NK-92 treated with Interleukin-12 subunit alpha and Interleukin-12 subunit beta, amount 100 ng/mL, for 24 hours (cell line): ENCODE results near the gene C21orf58.

Experiments used
- DNase-seq: peaks from one replicate; lab custom pipeline; 2025; lab: John Stamatoyannopoulos, UW

The C21orf58 gene

DNA sequence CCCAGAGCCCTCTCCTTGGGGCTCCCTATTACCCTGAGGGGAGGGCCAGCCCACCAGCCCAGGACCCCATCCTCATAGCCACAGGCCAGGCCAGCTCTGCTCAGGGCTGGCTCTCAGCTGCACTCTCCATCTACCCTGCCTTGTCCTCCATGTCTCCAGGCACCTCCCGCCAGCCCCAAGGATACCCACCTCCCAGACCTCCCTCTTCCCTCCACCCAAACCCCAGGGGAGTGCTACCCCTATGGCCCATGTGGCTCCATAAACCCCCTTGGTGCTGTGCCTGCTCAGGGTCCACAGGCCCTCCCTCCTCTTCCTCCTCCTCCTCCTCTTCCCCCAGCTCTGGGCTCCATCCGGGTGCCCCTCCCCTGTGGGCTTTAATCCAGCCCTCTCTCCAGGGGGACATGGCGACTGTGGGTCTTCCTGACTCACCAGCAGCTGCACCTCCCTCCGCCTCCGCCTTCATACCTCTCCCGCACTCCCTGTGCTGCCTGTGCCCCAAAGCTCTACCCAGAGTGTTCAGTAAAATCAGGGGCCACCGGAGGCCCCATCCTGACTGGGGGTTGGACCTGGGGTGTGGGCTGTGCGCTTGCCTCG lies 28.4 kb downstream of the C21orf58 start:
- no peak for DNase-seq

GRCh38 chr21:46294647-46295176 lies 29.0 kb downstream of the C21orf58 start:
- no peak for DNase-seq

- no peak for DNase-seq
These were observed 32.1 kb downstream of the C21orf58 start for GRCh38 chr21:46291561-46291960.

GRCh38 chr21:46289655-46290179 lies 34.0 kb downstream of the C21orf58 start:
- DNase-seq, result no peak

GRCh38 chr21:46287541-46287940 lies 36.1 kb downstream of the C21orf58 start:
- no peak for DNase-seq

DNA sequence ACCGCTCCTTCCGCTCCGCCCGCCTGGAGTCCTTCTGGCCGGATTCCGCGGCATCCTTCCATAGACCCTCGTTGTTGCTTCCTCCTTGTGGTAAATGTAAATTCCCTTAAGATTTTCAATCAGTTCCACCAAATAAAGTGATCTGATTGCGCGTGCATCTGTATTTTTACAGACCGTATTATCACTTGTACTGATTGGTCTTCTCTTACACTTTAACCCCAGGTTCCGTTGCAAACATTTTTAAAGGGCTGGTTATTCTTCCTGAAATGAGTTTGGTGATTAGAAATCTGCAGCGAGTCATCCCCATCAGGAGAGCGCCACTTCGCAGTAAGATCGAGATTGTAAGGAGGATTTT lies 37.0 kb downstream of the C21orf58 start:
- no peak for DNase-seq

DNA sequence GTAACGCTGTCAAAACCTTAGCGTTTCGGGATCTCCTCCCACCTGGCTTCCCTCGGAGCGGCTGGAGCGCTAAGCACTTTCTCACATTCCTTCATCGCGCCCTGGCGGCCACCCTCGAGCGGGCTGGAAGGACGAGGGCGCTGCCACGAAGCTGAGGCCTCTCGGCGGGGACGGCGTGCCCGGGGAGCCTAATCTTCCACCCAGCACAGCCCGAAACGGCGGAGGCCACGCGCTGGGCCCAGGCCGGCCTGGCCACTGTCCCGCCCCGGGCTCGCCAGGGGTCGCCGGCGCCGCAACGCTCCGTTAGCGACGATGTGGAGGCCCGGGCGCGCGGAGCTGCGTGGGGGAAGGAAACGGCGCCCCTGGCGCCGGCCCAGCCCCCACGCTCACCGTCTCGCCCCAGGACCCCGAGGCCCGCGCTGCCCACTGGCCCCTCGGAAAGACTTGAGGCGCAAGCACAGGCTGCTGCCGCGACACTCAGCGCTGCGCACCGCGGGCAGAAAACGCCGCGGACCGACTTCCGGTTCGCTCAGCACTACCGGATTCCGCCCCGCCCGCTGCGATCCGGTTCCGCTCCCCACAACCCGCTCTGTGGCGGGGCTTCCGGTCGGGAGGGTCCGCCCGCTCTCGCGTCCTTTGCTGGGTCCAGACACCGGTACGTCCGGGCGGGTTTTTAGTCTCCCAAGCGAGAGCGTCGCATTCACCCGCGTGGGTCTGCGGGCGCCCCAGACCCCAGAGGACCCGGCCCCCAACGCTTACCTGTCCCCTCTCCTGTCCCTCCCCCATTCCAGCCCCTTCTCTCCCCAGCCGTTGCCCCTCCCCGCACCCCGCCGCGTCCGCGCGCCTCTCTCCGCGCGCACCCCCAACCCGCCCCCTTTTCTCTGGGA lies 37.7 kb downstream of the C21orf58 start, which contains the start of gene YBEY:
Gene YBEY, plus strand, starts transcription at position 582 of the 887 bp plus-strand sequence. CDS start 572 bp downstream, outside the sequence.
- DNase-seq, result peak; percentile 84

- no peak for DNase-seq
These were observed 38.4 kb downstream of the C21orf58 start, which contains the start of gene MCM3AP for GRCh38 chr21:46285206-46285661. MCM3AP (minus strand) TSS chr21:46285611; CDS start chr21:46285286, 325 bp downstream.

GRCh38 chr21:46284733-46285132 lies 38.9 kb downstream of the C21orf58 start:
- no peak for DNase-seq

DNA sequence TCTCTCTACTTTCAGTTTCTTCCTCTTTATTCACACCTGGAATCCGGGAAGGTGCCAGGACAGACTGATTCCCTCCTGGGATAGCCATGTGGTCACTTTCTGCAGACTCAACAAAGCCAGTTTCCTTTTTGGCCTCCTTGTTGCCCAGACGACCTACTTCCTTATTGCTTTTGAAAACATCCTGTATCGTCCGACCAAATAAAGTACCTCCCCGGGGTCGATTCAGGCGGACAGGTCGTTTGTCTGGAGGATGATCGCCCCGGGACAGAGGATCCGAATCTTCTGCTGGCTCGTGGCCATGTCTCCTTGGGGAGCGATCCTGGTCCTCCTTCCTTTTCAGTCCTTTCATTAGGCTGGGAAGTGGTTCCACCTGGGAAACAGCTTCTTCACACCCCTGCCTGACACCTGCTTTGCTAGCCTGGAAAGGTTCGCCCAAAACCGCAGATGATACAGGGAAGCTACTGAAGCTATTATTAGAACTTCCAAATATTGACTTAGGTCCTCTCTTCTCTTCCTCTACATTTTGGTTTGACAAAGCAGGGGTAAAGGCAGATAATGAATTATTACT lies 39.5 kb downstream of the C21orf58 start:
- DNase-seq, result no peak

DNA sequence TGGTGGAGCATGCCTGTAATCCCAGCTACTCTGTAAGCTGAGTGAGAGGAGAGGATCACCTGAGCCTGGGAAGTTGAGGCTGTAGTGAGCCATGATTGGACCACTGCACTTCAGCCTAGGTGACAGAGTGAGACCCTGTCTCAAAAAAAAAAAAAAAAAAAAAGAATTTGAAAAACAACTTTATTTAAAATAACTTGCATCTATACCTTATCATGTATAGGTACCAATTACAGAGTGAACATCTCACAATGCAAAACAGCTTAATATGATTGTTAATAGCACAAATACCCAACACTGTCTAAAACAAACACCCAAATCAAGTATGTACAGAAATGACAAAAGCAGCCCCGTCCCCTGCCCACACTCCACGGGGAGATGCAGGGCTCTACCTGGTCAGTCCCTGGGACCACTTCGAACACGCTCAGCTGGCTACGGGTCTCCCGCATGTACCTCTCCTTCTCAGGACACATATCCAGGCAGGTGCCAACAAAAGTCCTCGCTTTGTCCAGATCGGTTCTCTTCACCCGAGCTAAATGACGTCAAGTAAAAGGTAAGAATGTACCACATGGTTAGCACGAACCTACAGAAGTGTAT lies 48.8 kb downstream of the C21orf58 start:
- DNase-seq, result no peak

DNA sequence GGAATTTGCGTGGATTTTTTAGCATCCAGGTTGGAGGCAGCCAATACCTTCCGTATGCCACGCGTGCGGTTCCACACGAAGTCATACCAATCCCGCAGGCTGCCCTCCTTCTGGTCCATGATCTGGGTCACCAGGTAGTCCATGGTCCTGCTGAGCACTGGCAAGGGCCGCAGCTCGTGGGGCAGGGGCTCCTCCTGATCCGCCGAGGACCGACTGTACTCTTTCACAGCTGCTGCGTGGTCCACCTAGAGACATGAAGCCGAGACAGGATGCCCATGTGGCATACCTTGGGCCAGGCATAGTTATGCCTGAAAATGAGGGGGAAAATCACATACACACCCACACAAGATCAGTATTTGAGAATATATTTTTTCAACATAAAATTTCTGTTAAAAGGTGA lies 50.3 kb downstream of the C21orf58 start:
- no peak for DNase-seq

- no peak for DNase-seq
These were observed 54.2 kb downstream of the C21orf58 start for GRCh38 chr21:46269466-46269865.

GRCh38 chr21:46268371-46268770 lies 55.3 kb downstream of the C21orf58 start:
- no peak for DNase-seq

DNA sequence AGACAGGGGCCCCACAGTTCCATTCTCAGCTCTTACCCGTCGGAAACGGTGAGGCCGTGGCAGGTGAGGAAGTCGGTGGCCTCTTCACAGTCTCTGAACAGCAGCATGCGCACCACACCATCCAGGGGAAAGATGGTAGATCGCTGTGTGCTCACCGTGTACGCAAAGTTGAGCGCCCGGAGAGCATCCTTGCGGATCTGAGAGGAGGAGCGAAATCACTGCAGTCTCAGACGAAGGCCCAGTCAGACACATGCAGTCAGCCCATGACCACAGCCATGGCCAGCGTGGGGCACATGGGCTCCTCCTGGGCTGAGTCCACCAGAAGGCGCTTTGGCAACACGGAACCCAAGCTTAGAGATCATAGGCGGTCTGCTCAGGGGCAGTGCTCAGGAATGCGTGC lies 56.7 kb downstream of the C21orf58 start:
- DNase-seq, result no peak

DNA sequence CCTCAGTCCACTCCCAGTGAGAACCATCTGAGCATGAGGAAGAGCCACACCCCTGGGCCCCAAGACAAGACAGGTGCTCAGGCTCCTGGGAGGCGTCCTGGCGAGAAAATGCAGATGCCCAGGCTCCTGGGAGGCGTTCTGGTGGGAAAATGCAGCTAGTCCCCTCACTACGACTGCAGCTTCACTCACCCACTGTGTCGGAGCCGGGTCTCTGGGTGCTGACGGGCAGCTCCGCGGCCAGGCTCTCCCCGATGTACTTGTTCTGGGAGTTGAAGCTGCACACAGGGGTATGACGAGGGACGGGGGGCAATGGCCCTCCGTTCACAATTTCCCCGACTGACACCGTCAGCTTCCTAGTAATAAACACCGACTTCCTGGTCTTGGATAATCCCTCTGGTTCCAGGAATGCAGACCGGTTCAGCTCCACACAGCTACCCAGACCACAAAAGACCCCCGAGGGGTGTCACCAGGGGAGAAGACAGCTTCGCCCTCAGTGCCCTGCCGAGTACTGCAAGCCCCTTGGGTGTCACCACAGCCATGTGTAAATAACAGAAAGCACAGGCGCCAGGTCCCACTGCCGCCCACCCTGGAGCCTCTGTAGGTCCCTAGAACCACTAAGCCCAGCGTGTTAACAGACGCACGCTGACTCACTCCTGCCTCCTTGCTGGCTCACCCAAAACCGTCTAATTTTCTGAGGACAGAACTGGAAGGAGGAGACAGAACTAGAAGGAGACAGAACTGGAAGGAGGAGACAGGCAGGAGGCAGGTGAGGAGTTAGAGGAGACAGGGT lies 57.7 kb downstream of the C21orf58 start:
- DNase-seq, result no peak

- DNase-seq, result no peak
These were observed 59.0 kb downstream of the C21orf58 start for GRCh38 chr21:46264690-46265144.

GRCh38 chr21:46264046-46264689 lies 59.5 kb downstream of the C21orf58 start:
- DNase-seq, result no peak

- no peak for DNase-seq
These were observed 67.1 kb downstream of the C21orf58 start for GRCh38 chr21:46256501-46256994.

- no peak for DNase-seq
These were observed 67.8 kb downstream of the C21orf58 start for GRCh38 chr21:46255758-46256337.
